ENCODE data around the gene ATRNL1.
"Not testable (repeated sequence)": the region's sequence is repeated elsewhere in the genome, so short reads cannot be mapped to it uniquely, and the experiment has no call there.

The ATRNL1 gene

DNA sequence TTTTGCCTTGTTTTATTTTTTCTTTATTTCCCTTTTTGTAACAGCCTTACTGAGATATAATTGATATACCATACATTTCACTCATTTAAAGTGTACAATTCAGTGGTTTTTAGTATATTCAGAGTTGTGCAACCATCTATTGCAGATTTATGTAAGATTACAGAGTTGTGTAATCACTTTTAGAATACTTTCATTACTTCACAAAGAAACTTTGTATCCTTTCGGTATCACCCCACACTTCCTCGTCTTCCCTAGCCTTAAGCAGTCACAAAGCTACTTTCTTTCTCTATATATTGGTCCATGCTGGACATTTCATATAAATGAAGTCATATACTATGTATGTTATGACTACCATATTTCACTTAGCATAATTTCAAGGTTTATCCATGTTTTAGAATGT lies 74.6 kb downstream of the ATRNL1 start:
- no peaks in the 10 kb centered on the region for H3K36me3 ChIP-seq
- H3K4me1 ChIP-seq (ENCODE audit: control insufficient read depth in 1 of 2, insufficient read depth in 1 of 2, low read depth in 1 of 2, low read length in 1 of 2): peaks cover 0 to 5% of the 10 kb centered on the region in 2 experiments
- H3K27ac ChIP-seq: no peak overlapping the region
- H3K9me3 ChIP-seq: no peaks in the 10 kb centered on the region
- H3K4me3 ChIP-seq (ENCODE audit: low read depth in 1 of 2, low read length in 1 of 2): no peak overlapping the region
- TF ChIP-seq, protein P1, sequence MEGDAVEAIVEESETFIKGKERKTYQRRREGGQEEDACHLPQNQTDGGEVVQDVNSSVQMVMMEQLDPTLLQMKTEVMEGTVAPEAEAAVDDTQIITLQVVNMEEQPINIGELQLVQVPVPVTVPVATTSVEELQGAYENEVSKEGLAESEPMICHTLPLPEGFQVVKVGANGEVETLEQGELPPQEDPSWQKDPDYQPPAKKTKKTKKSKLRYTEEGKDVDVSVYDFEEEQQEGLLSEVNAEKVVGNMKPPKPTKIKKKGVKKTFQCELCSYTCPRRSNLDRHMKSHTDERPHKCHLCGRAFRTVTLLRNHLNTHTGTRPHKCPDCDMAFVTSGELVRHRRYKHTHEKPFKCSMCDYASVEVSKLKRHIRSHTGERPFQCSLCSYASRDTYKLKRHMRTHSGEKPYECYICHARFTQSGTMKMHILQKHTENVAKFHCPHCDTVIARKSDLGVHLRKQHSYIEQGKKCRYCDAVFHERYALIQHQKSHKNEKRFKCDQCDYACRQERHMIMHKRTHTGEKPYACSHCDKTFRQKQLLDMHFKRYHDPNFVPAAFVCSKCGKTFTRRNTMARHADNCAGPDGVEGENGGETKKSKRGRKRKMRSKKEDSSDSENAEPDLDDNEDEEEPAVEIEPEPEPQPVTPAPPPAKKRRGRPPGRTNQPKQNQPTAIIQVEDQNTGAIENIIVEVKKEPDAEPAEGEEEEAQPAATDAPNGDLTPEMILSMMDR (IDR thresholded peaks at IDR 0.05): no peak
- no peaks in the 10 kb centered on the region for H3K27me3 ChIP-seq

DNA sequence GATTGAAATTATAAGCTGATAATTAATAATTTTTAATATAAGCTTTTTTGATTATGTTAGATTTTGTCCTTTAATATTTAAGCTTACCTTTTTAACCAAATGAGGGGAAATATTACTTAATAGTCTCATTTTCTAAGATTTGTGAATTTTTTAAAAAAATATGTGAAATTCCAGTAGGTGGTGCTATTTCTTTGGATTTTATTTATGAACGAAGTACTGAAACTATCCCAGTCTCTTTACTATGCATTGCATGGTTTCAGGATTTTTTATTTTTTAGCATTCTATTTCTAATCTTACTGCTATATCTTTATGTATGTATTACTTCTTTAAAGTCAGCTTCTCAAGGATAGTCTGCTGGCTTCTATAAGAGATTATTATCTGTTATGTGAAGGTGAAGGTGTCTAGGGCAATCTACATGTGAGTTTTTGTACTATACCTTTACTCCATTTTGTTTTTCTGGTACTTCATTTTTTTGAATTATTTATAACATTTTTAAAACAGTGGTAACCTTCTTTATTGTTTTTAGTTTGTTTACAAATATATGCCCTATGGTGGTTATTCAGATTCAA lies 78.3 kb downstream of the ATRNL1 start:
- TF ChIP-seq, protein P1 (IDR thresholded peaks at IDR 0.05): no peak

DNA sequence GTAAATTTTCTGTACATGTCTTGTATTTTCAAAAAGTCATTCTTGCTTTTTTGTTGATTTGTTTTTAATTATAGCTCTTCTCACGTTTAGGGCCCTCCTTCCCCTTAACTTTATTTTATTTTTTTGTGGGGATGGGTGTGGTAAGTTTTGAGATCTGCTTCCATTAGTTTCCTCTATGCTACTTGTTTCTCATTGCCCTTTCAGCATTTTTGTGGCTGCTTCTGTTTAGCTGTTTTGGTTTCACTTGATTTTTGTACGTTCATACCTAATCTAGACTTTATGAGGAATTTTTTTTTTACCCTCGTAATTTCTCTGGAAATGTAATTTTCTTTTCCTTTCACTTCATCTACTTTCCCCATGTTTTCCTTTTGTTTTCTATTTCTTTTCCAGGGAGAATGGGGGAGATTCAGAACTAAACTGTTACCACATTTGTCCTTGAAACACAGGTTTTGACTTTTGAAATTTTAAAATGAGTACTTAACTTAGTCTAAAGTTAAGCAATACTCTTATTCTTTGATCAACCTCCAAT lies 80.8 kb downstream of the ATRNL1 start:
- H3K9me3 ChIP-seq: no peaks in the 10 kb centered on the region
- TF ChIP-seq, protein P1 (IDR thresholded peaks at IDR 0.05): no peak
- H3K4me3 ChIP-seq (ENCODE audit: low read depth in 1 of 2, low read length in 1 of 2): no peak overlapping the region
- no peaks in the 10 kb centered on the region for H3K27me3 ChIP-seq
- H3K27ac ChIP-seq: no peak overlapping the region
- no peaks in the 10 kb centered on the region for H3K4me1 ChIP-seq (ENCODE audit: control insufficient read depth in 1 of 2, insufficient read depth in 1 of 2, low read depth in 1 of 2, low read length in 1 of 2)
- H3K36me3 ChIP-seq: no peaks in the 10 kb centered on the region

More for the DNA sequence above, 78.3 kb downstream of the ATRNL1 start:
- Histone ChIP-seq H3K4me3 (ENCODE audit: low read depth in 1 of 2, low read length in 1 of 2) (no peak overlapping the region), H3K9me3 (no peaks in the 10 kb centered on the region), H3K27me3 (no peaks in the 10 kb centered on the region), H3K4me1 (ENCODE audit: control insufficient read depth in 1 of 2, insufficient read depth in 1 of 2, low read depth in 1 of 2, low read length in 1 of 2) (peaks cover 0 to 5% of the 10 kb centered on the region in 2 experiments), H3K36me3 (no peaks in the 10 kb centered on the region), H3K27ac (no peak overlapping the region)

DNA sequence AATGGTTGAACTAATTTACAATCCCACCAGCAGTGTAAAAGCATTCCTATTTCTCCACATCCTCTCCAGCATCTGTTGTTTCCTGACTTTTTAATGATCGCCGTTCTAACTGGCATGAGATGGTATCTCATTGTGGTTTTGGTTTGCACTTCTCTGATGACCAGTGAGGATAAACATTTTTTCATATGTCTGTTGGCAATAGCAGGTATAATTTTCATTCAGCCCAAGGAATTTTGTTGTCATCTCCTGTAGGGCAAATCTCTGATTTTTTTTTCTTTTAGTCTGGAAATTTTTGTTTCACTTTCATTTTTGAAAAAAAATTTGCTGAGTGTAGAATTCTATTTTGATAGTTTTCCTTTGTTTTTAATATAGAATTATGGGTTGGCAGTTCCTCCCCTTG lies 114.1 kb downstream of the ATRNL1 start:
- H3K4me3 ChIP-seq (ENCODE audit: low read depth in 1 of 2, low read length in 1 of 2); H3K4me1 ChIP-seq (ENCODE audit: control insufficient read depth in 1 of 2, insufficient read depth in 1 of 2, low read depth in 1 of 2, low read length in 1 of 2); H3K27me3 ChIP-seq; H3K36me3 ChIP-seq; H3K27ac ChIP-seq; H3K9me3 ChIP-seq: not testable (repeated sequence)

DNA sequence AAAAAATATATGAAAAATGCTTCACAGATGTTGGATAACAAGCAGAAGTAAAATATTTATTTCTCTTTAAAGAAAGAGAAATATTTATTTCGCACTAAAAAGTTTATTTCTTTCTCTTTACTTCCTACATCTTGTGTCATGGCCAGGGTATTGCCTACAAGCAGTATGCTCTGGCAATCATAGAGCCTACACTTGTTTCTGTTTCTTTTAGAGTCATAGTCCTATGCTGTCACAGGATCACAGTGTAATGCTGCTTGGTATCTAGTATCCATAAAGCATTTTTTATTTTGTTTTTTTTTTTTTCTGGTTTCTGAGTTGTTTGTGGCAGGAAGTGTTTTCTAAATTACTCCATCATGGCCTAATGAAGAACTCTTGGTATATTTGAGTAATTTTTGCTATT lies 116.0 kb downstream of the ATRNL1 start:
- Histone ChIP-seq H3K4me3 (ENCODE audit: low read depth in 1 of 2, low read length in 1 of 2) (no peak overlapping the region), H3K36me3 (no peaks in the 10 kb centered on the region)
- TF ChIP-seq, protein P1 (IDR thresholded peaks at IDR 0.05): no peak

DNA sequence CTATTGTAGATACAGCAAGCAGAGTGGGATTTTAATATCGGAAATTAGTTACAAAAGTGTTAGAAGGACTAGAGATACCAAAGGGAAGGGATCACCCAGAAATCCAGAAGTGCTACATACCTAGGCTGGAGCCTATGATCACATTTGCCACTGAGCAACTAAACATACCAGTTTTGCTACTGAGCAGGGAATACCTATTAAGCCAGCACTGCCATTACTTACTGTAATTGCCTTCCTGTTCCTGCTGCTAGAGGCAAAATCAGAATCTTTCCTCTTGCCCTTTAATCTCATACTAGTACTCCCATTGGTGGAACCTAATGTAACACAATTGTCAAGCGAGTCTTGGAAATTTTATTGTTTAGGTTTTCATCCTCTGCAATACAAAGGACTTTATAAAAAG lies 121.7 kb downstream of the ATRNL1 start:
- Histone ChIP-seq H3K27me3 (no peaks in the 10 kb centered on the region), H3K36me3 (no peaks in the 10 kb centered on the region), H3K9me3 (no peaks in the 10 kb centered on the region), H3K4me1 (ENCODE audit: control insufficient read depth in 1 of 2, insufficient read depth in 1 of 2, low read depth in 1 of 2, low read length in 1 of 2) (no peaks in the 10 kb centered on the region), H3K27ac (no peak overlapping the region), H3K4me3 (ENCODE audit: low read depth in 1 of 2, low read length in 1 of 2) (no peak overlapping the region)
- TF ChIP-seq, protein P1 (IDR thresholded peaks at IDR 0.05): no peak

More for the DNA sequence above, 116.0 kb downstream of the ATRNL1 start:
- H3K27ac ChIP-seq: no peak overlapping the region
- no peaks in the 10 kb centered on the region for H3K9me3 ChIP-seq
- no peaks in the 10 kb centered on the region for H3K4me1 ChIP-seq (ENCODE audit: control insufficient read depth in 1 of 2, insufficient read depth in 1 of 2, low read depth in 1 of 2, low read length in 1 of 2)
- no peaks in the 10 kb centered on the region for H3K27me3 ChIP-seq
